HG03097 (cell line): ENCODE data around the gene HMOX2.

Experiments
- ATAC-seq: cut with Tn5 transposase; IDR thresholded peaks from one replicate; pipeline ENCODE4 v1.9.1; 2021; ENCODE audit not compliant: unreplicated experiment, low FRiP score

Gene HMOX2

GRCh38 chr16:4550591-4550990, 74.4 kb downstream of the HMOX2 start:
- no peak for ATAC-seq

- ATAC-seq = no peak
Measured at GRCh38 chr16:4552541-4552940, 76.3 kb downstream of the HMOX2 start.

- ATAC-seq = no peak
Measured at GRCh38 chr16:4556112-4556511, 79.9 kb downstream of the HMOX2 start, which contains the start of gene C16orf96. Gene C16orf96 (plus strand): TSS chr16:4556340. CDS start chr16:4556490, 150 bp downstream.

GRCh38 chr16:4556580-4556979, 80.4 kb downstream of the HMOX2 start:
- no peak for ATAC-seq

- no peak for ATAC-seq
Measured at GRCh38 chr16:4557973-4558372, 81.8 kb downstream of the HMOX2 start.
